GM12878 (cell line): ENCODE measurements around the gene UFD1. TPM values are rescaled to one million over a fixed set of nuclear protein-coding genes. Genes with fewer than 3 reads are reported as not detected.
A peak's percentile ranks its signal among the peaks of the same experiment; 100 is the strongest.

Experiments
- ATAC-seq: fragments of 200-7000 bp; cut with Tn5 transposase; 3 replicates; pipeline ENCODE4 v1.9.1; 2020; ENCODE audit warnings: mild to moderate bottlenecking, moderate library complexity
- BruUV-seq: library from RNA; stranded (reverse); fragments of 400-500 nt; replicated peaks from 2 replicates; lab custom pipeline; 2021; lab: Mats Ljungman, UMichigan
- CTCF ChIA-PET: fragments of 300-600 bp; sonication (Branson Sonifier 250); formaldehyde crosslinking; extraction: SDS; loops from one replicate; lab custom pipeline; 2021; ENCODE audit warnings: inconsistent platforms; lab: Yijun Ruan, JAX
- POLR2A ChIA-PET: fragments of 350-600 bp; formaldehyde crosslinking; extraction: SDS; loops from one replicate; lab custom pipeline; 2021; ENCODE audit warnings: inconsistent platforms; lab: Charles Lee
- RAD21 ChIA-PET: fragments of 300-600 bp; sonication (Branson Sonifier 250); formaldehyde crosslinking; loops from one replicate; lab custom pipeline; 2023; ENCODE audit warnings: antibody characterized with exemption; ENCODE audit not compliant: unreplicated experiment; lab: Charles Lee
- SMC1A ChIA-PET: fragments of 300-600 bp; sonication (Branson Sonifier 250); formaldehyde crosslinking; loops from one replicate; lab custom pipeline; 2023; ENCODE audit not compliant: unreplicated experiment, uncharacterized antibody; lab: Charles Lee
- DNase-seq: peaks from one replicate; pipeline ENCODE4 v3.0.0-alpha.2; 2011; ENCODE audit warnings: low read depth, low spot score
- FAIRE-seq: peaks from 3 replicates; lab custom pipeline; 2011; peaks lifted over from hg19 to GRCh38; lab: Jason Lieb, UNC
- H2AFZ ChIP-seq: 2 replicates; pipeline ENCODE4 v1.6.0; 2011; ENCODE audit warnings: low read depth, low read length, control low read depth; ENCODE audit not compliant: control insufficient read depth
- H3K27ac ChIP-seq: 2 replicates; pipeline ENCODE4 v1.5.1; 2011; ENCODE audit warnings: control low read depth; ENCODE audit not compliant: control insufficient read depth, insufficient read depth
- H3K27me3 ChIP-seq, 2 experiments: replicated peaks in 1 of 2; 2 replicates each; pipeline versions ENCODE4 v1.6.0 to v1.6.1; 2011; ENCODE audit warnings: low read length in 1 of 2; ENCODE audit not compliant: control insufficient read depth in 2 of 2, insufficient read depth in 2 of 2
- H3K36me3 ChIP-seq, 2 experiments: 2 replicates each; pipeline ENCODE4 v1.5.1; 2011; ENCODE audit warnings: low read length in 1 of 2; ENCODE audit not compliant: control insufficient read depth in 2 of 2, insufficient read depth in 2 of 2
- H3K4me1 ChIP-seq: 2 replicates; pipeline ENCODE4 v1.6.1; 2011; ENCODE audit warnings: mild to moderate bottlenecking, low read length, moderate library complexity, mixed read lengths; ENCODE audit not compliant: control insufficient read depth, insufficient read depth
- H3K4me2 ChIP-seq: 2 replicates; pipeline ENCODE4 v1.6.0; 2011; ENCODE audit warnings: control low read depth; ENCODE audit not compliant: control insufficient read depth, insufficient read depth
- H3K4me3 ChIP-seq: fragments of 200-600 bp; sonication (generic); 2 replicates; pipeline ENCODE4 v1.5.1; 2016
- H3K79me2 ChIP-seq: 2 replicates; pipeline ENCODE4 v1.6.0; 2011; ENCODE audit warnings: low read length; ENCODE audit not compliant: control insufficient read depth, insufficient read depth
- H3K9ac ChIP-seq: 2 replicates; pipeline ENCODE4 v1.8.0; 2011; ENCODE audit warnings: low read length, control low read depth, mixed read lengths; ENCODE audit not compliant: control insufficient read depth, insufficient read depth
- H3K9me3 ChIP-seq: replicated peaks from 3 replicates; pipeline ENCODE4 v1.5.1; 2011; ENCODE audit warnings: mild to moderate bottlenecking, low read length; ENCODE audit not compliant: control insufficient read depth, insufficient read depth
- H4K20me1 ChIP-seq: 2 replicates; pipeline ENCODE4 v1.6.0; 2011; ENCODE audit not compliant: control insufficient read depth, insufficient read depth
- BMI1 ChIP-seq: fragments of 450-650 bp; IDR thresholded peaks from 2 replicates; pipeline ENCODE4 v1.6.1; 2016; ENCODE audit warnings: mild to moderate bottlenecking, moderate library complexity, borderline replicate concordance
- CHD1 ChIP-seq: IDR thresholded peaks from 2 replicates; pipeline ENCODE4 v1.6.1; 2012; ENCODE audit warnings: low read depth, low read length, improper control_type of control experiment
- CHD4 ChIP-seq: fragments of 200-600 bp; sonication (generic); IDR thresholded peaks from 2 replicates; pipeline ENCODE4 v1.6.1; 2016; ENCODE audit warnings: mild to moderate bottlenecking
- IKZF1 ChIP-seq: fragments of 450-650 bp; conservative IDR thresholded peaks from 2 replicates; pipeline ENCODE4 v1.6.1; 2017; ENCODE audit warnings: antibody characterized with exemption, mild to moderate bottlenecking
- JUND ChIP-seq: IDR thresholded peaks from 2 replicates; pipeline ENCODE4 v1.6.1; 2012; ENCODE audit warnings: low read depth, mild to moderate bottlenecking, low read length, improper control_type of control experiment, moderate library complexity
- MLLT1 ChIP-seq: fragments of 450-650 bp; IDR thresholded peaks from 2 replicates; pipeline ENCODE4 v1.6.1; 2016; ENCODE audit warnings: mild to moderate bottlenecking
- POLR2AphosphoS2 ChIP-seq: IDR thresholded peaks from 2 replicates; pipeline ENCODE4 v1.6.1; 2011; ENCODE audit warnings: low read depth, mild to moderate bottlenecking, low read length, improper control_type of control experiment, moderate library complexity
- WRNIP1 ChIP-seq: IDR thresholded peaks from 2 replicates; pipeline ENCODE4 v1.6.1; 2011; ENCODE audit warnings: low read depth, low read length, improper control_type of control experiment, borderline replicate concordance
- ZBED1 ChIP-seq: IDR thresholded peaks from 2 replicates; pipeline ENCODE4 v1.6.1; 2016; ENCODE audit warnings: borderline replicate concordance
- ZNF384 ChIP-seq: IDR thresholded peaks from 2 replicates; pipeline ENCODE4 v1.6.1; 2012; ENCODE audit warnings: low read depth, mild to moderate bottlenecking, low read length, improper control_type of control experiment, borderline replicate concordance
- WGBS: methylation state at CpG from one replicate; pipeline ENCODE4 v1.1.6; 2016; ENCODE audit warnings: low lambda C conversion rate; ENCODE audit not compliant: insufficient replicate concordance, insufficient coverage; ENCODE audit errors: missing lambda C conversion rate; 5-methylcytosine and 5-hydroxymethylcytosine counted together
- in situ Hi-C: fragments of 300-500 bp; cut with MboI; formaldehyde crosslinking; loops from 9 replicates; pipeline ENCODE4 v1.14.3; 2018; ENCODE audit warnings: mixed read lengths
- intact Hi-C: fragments of 100-400 bp; cut with micrococcal nuclease; formaldehyde crosslinking; loops from one replicate; pipeline ENCODE4 v1.14.2; 2022; ENCODE audit not compliant: unreplicated experiment
- polyA plus RNA-seq, 11 experiments: library from polyadenylated mRNA; depleted of rRNA in 4 of 11; unstranded in 6 of 11; stranded (reverse) in 5 of 11; fragments of >200 nt; fragmentation: Nextera tagmentation in 4 of 11; fragmentation: Illumina TruSeq in 1 of 11; extraction: Ambion mirVana in 4 of 11; extraction: Trizol in 1 of 11; gene quantifications; 1 replicate in 1 of 11; 2 replicates in 10 of 11; pipeline versions ENCODE4 v1.2.1 to v1.2.3, GENCODE V29; 2011 to 2016; ENCODE audit warnings: inconsistent platforms in 2 of 11, missing spikeins in 2 of 11, low read depth in 1 of 11
- total RNA-seq, 4 experiments: library from RNA; depleted of rRNA in 3 of 4; stranded (reverse); fragments of >200 nt in 3 of 4; fragmentation: Illumina TruSeq in 1 of 4; extraction: Trizol in 1 of 4; gene quantifications; 2 replicates each; pipeline versions ENCODE4 v1.2.1 to v1.2.3, GENCODE V29; 2013 to 2021
- TF ChIP-seq, protein P1 (sequence below): IDR thresholded peaks from 2 replicates; pipeline ENCODE4 v1.6.1; 2012; ENCODE audit warnings: improper control_type of control experiment, low read depth, low read length; ENCODE audit not compliant: insufficient replicate concordance

UFD1 gene
- total and polyA plus RNA-seq, 10 of the 15 experiments (the other 5 are each of a cell fraction or from before 2014, with no cell fraction given) = 67.2 to 143 (median 117) TPM

DNA sequence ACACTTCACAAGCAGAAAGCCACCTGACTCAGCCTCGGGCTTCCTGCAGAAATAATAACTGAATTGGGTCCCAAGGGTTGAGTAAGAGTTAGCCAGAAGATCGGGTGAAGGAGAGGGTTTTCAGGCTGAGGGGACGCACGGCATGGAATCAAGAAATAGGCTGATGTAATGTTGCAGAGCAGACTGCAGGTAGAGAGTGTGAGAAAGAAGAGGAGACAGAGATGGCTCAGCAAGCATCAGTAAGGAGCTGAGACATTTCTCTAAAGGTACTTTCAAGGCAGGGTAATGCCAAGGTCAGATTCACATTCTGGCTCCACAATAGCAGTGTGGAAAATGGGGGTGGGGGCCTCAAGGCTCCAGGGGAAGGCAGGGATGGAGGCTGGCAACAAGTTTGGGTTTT, 66.1 kb downstream of the UFD1 start:
- TF ChIP-seq IKZF1 = no peak
- Histone ChIP-seq H3K27ac (no peak overlapping the region), H3K9me3 (no peaks in the 10 kb centered on the region; the same call in 2 of the 3 replicates), H4K20me1 (no peaks in the 10 kb centered on the region), H3K36me3 (peaks cover 9 to 28% of the 10 kb centered on the region in 2 experiments; a peak in 3 of 4 replicates), H3K79me2 (peaks cover 41% of the 10 kb centered on the region), H3K9ac (no peak overlapping the region), H3K27me3 (no peaks in the 10 kb centered on the region), H2AFZ (no peak overlapping the region), H3K4me3 (no peak overlapping the region), H3K4me2 (no peak overlapping the region), H3K4me1 (no peaks in the 10 kb centered on the region; the same call in 1 of the 2 replicates)
- ChIA-PET POLR2A (no interaction called here), RAD21 (no interaction called here), CTCF (interaction anchor here (1.5 kb wide), 1 partner anchor 64 kb away, joined by 4 read pairs; no protein-coding TSS in a partner anchor), SMC1A (interaction anchor here (1.2 kb wide), 1 partner anchor 15 kb away, joined by 3 read pairs; no protein-coding TSS in a partner anchor)
- no TSS peak for BruUV-seq
- intact Hi-C loops = no loop called here
- ATAC-seq (no peak), FAIRE-seq (no peak), DNase-seq (no peak)
- in situ Hi-C loops = no loop called here
- 63% methylated on average over 4 of the region's 4 CpGs for WGBS

DNA sequence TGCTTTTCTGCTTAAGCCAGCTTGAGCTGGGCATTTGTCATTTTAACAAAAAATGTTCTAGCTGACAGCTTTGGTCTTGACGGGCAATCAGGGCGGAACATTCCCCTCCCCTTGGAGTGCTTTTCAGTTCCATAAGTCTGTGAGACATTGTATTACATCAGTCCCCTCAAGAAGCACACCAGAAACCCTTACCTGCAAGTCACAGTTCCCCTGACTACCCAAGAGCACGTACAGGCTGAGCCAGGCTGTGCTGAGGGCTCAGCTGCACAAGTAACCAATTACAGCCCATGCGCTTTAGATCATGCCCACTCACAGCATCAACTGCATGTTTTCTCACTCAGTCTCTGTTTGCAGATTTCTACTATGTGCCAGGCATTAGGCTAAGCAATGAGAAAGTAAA, 66.5 kb downstream of the UFD1 start:
- H3K4me2 ChIP-seq = no peak overlapping the region
- H3K27me3 ChIP-seq = no peaks in the 10 kb centered on the region
- no peak overlapping the region for H3K9ac ChIP-seq
- SMC1A ChIA-PET = interaction anchor here (0.6 to 0.7 kb wide), 2 partner anchors 18 to 1818 kb away, joined by 3 read pairs; no protein-coding TSS in a partner anchor
- RAD21 ChIA-PET = no interaction called here
- peak; percentile 40; the same call in 2 of the 3 replicates for ATAC-seq
- no peak overlapping the region for H2AFZ ChIP-seq
- no peaks in the 10 kb centered on the region; the same call in 2 of the 3 replicates for H3K9me3 ChIP-seq
- BruUV-seq = no TSS peak
- peaks cover 13 to 28% of the 10 kb centered on the region in 2 experiments; a peak in 3 of 4 replicates for H3K36me3 ChIP-seq
- H3K27ac ChIP-seq = no peak overlapping the region
- 93% methylated on average over 4 of the region's 4 CpGs for WGBS
- H3K79me2 ChIP-seq = peaks cover 36% of the 10 kb centered on the region
- intact Hi-C loops = no loop called here
- POLR2A ChIA-PET = no interaction called here
- no peak for FAIRE-seq
- in situ Hi-C loops = no loop called here
- no peaks in the 10 kb centered on the region for H4K20me1 ChIP-seq
- no peak overlapping the region for H3K4me3 ChIP-seq
- CTCF ChIA-PET = interaction anchor here (1.5 kb wide), 1 partner anchor 65 kb away, joined by 4 read pairs; no protein-coding TSS in a partner anchor
- DNase-seq = no peak
- H3K4me1 ChIP-seq = no peaks in the 10 kb centered on the region; the same call in 1 of the 2 replicates
- no peak for TF ChIP-seq CHD1
- TF ChIP-seq POLR2AphosphoS2 = no peak
- no peak for TF ChIP-seq BMI1
- TF ChIP-seq, protein P1, sequence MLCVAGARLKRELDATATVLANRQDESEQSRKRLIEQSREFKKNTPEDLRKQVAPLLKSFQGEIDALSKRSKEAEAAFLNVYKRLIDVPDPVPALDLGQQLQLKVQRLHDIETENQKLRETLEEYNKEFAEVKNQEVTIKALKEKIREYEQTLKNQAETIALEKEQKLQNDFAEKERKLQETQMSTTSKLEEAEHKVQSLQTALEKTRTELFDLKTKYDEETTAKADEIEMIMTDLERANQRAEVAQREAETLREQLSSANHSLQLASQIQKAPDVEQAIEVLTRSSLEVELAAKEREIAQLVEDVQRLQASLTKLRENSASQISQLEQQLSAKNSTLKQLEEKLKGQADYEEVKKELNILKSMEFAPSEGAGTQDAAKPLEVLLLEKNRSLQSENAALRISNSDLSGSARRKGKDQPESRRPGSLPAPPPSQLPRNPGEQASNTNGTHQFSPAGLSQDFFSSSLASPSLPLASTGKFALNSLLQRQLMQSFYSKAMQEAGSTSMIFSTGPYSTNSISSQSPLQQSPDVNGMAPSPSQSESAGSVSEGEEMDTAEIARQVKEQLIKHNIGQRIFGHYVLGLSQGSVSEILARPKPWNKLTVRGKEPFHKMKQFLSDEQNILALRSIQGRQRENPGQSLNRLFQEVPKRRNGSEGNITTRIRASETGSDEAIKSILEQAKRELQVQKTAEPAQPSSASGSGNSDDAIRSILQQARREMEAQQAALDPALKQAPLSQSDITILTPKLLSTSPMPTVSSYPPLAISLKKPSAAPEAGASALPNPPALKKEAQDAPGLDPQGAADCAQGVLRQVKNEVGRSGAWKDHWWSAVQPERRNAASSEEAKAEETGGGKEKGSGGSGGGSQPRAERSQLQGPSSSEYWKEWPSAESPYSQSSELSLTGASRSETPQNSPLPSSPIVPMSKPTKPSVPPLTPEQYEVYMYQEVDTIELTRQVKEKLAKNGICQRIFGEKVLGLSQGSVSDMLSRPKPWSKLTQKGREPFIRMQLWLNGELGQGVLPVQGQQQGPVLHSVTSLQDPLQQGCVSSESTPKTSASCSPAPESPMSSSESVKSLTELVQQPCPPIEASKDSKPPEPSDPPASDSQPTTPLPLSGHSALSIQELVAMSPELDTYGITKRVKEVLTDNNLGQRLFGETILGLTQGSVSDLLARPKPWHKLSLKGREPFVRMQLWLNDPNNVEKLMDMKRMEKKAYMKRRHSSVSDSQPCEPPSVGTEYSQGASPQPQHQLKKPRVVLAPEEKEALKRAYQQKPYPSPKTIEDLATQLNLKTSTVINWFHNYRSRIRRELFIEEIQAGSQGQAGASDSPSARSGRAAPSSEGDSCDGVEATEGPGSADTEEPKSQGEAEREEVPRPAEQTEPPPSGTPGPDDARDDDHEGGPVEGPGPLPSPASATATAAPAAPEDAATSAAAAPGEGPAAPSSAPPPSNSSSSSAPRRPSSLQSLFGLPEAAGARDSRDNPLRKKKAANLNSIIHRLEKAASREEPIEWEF = no peak
- TF ChIP-seq ZNF384 = no peak
- no peak for TF ChIP-seq MLLT1
- no peak for TF ChIP-seq WRNIP1
- no peak for TF ChIP-seq JUND
- TF ChIP-seq CHD4 = no peak
- no peak for TF ChIP-seq ZBED1
